Stimulated activated CD4-positive, alpha-beta T cell treated with anti-CD3 and anti-CD28 coated beads, Interleukin-4, amount 100 ng/mL, for 24 hours (primary cell): ENCODE measurements around the gene GH1.
"Not testable (repeated sequence)": the region's sequence is repeated elsewhere in the genome, so short reads cannot be mapped to it uniquely, and the experiment has no call there.

ENCODE experiments used
- DNase-seq: peaks from one replicate; pipeline ENCODE4 v3.0.0-alpha.2; 2020

Gene GH1

GRCh38 chr17:63925615-63926014 is 7.0 kb upstream of the GH1 start:
- DNase-seq = no peak

GRCh38 chr17:63922402-63922801 is 3.8 kb upstream of the GH1 start:
- not testable (repeated sequence) for DNase-seq

DNA sequence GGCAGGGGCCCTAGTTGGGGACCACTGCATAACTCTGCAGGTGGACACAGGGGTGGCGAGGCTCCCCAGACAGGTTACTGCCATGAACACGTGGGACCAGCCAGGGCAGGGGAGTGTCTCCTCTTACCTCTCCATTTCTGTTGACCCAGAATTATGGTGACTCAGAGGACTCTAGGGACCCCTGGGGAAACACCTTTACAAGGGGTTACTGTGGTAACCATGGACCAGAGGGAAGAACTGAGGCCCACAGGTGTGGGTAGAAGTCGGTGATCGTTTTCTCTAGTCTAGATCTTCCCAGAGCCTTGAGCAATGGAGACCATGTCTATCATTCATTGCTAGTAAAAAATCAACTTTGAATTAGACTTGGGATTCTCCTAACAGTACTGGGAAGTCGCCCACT is 2.1 kb upstream of the GH1 start:
- not testable (repeated sequence) for DNase-seq

GRCh38 chr17:63920050-63920449 is 1.4 kb upstream of the GH1 start:
- DNase-seq = not testable (repeated sequence)

GRCh38 chr17:63919311-63919723 is 678 bp upstream of the GH1 start:
- peak; percentile 80 for DNase-seq

DNA sequence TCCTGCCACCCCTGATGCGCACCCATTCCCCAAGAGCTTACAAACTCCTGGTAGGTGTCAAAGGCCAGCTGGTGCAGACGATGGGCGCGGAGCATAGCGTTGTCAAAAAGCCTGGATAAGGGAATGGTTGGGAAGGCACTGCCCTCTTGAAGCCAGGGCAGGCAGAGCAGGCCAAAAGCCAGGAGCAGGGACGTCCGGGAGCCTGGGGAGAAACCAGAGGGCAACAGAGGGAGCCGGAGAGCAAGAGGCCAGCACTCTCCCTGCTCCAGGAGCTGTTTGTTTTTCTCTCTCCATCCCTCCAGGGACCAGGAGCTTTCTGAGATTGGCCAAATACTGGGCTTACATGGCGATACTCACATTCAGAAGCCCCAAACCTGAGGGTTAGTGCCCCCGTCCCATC is 334 bp downstream of the GH1 start:
- no peak for DNase-seq

GRCh38 chr17:63917646-63918045 is 993 bp downstream of the GH1 start:
- no peak for DNase-seq

GRCh38 chr17:63917206-63917605 is 1.4 kb downstream of the GH1 start:
- DNase-seq = not testable (repeated sequence)

- DNase-seq = no peak
Observed at GRCh38 chr17:63916566-63917185, 2.0 kb downstream of the GH1 start.

DNA sequence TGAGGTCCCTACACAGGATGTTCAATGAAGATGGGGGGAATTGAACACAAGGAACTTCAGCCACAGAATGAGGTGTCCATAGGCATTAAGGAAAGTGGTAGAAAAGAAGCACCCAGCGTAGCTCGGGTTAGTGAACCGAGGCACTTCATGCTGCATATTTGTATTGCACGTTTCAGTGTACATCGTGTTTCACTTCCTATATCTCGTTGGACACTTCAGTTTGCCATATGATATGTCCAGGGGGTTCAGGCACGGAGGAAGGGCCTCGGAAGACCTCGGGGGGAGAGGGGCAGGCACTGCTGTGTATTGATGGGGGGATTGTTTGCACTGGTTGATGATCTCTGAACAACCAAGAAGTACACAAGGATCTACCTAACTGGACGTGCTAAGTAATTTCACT is 2.9 kb downstream of the GH1 start:
- DNase-seq = not testable (repeated sequence)

DNA sequence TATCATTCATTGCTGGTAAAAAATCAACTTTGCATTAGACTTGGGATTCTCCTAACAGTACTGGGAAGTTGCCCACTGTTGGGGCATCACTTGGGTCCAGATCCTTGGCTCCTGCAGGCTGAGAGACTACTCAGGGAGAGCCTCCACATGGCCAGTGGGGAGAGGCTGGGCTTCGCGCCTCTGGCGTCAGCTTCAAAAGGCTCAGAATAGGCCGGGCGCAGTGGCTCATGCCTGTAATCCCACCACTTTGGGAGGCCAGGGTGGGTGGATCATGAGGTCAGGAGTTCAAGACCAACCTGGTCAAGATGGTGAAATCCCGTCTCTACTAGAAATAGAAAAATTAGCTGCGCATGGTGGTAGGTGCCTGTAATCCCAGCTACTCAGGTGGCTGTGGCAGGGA is 4.2 kb downstream of the GH1 start:
- no peak for DNase-seq

- DNase-seq = peak; percentile 69
Observed at GRCh38 chr17:63911657-63912100, 7.0 kb downstream of the GH1 start.

GRCh38 chr17:63911041-63911635 is 7.5 kb downstream of the GH1 start, which contains the start of gene CSHL1:
CSHL1 (minus strand) TSS chr17:63911258; CDS start chr17:63911196, 62 bp downstream.
- no peak for DNase-seq

DNA sequence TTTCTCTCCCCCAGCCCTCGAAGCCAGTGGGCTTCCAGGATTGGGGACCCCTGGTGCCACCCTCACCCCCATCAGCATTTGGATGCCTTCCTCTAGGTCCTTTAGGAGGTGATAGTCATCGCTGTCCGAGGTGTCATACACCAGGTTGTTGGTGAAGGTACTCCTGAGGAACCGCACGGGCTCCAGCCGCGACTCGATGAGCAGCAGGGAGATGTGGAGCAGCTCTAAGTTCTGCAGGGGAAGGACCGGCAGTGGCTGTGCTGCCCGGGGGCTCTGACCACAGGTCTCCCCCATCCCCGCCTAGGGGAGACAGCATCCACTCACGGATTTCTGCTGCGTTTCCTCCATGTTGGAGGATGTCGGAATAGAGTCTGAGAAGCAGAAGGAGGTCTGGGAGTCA is 8.5 kb downstream of the GH1 start:
- no peak for DNase-seq

DNA sequence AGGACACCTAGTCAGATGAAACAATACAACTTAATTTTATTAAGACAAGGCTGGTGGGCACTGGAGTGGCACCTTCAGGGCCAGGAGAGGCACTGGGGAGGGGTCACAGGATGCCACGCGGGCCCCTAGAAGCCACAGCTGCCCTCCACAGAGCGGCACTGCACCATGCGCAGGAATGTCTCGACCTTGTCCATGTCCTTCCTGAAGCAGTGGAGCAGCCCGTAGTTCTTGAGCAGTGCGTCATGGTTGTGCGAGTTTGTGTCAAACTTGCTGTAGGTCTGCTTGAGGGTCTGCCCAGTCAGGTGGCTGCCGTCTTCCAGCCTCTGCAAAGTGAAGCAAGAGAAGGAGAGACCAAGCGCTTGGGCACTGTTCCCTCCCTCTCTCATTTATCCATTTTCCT is 9.1 kb downstream of the GH1 start:
- DNase-seq = not testable (repeated sequence)

DNA sequence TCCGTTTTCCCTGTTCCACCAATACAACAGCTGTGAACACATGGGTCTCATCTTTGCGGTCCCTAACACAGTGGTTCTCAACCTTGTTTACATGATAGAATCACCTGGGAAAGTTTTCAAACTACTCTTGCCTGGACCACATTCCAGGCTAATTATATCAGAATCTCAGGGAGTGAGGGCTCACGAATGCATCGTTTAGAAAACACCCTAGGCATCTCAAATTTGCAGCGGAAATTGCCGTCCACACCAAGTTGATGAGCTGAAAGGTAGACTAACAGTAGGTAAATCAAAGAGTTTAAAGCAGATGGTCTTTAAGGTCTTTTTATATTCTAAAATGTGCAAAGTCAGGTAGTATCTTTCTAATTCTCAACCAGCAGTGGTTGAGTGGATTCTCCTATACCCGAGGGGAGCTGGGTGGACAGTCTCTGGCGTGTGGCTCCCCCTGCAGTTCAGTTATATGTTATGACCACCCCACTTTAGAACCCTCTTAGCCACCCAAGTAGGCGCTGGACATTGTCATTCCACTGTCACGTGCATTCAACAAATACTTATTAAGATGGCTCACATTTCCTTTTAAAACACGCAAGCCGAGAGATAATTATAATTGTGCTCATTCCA is 11.4 kb downstream of the GH1 start:
- not testable (repeated sequence) for DNase-seq

DNA sequence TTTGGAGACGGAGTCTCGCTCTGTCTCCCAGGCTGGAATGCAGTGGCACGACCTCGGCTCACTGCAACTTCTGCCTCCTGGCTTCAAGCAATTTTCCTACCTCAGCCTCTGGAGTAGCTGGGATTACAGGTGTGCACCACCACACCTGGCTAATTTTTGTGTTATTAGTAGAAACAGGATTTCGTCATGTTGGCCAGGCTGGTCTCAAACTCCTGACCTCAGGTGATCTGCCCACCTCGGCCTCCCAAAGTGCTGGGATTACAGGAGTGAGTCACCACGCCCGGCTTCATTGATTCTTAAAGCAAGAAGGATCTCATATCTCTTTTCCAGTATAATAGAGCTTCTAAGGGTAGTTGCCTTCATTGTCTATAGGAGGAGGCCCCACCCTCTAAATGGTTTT is 13.8 kb downstream of the GH1 start:
- DNase-seq = not testable (repeated sequence)

DNA sequence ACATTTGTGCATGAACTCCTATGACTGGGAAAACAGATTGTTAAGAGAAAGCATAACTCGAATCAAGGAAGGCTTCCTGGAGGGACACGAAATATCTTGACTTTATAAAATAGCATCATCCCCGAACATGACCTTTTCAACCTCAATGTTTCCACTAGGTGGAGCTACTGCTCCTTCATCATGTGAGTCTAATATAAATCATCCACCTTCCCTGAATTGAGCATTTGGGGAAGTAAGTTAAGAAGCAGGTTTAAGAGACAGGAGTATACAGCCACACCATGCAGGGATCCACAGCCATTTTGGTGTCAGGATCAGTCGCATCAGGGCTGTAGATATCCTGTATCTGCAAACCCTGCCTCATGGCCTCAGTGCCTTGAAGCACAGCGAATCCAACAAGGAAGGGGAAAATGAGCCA is 14.8 kb downstream of the GH1 start:
- peak; percentile 41 for DNase-seq

- not testable (repeated sequence) for DNase-seq
Observed at GRCh38 chr17:63901971-63902370, 16.7 kb downstream of the GH1 start.

DNA sequence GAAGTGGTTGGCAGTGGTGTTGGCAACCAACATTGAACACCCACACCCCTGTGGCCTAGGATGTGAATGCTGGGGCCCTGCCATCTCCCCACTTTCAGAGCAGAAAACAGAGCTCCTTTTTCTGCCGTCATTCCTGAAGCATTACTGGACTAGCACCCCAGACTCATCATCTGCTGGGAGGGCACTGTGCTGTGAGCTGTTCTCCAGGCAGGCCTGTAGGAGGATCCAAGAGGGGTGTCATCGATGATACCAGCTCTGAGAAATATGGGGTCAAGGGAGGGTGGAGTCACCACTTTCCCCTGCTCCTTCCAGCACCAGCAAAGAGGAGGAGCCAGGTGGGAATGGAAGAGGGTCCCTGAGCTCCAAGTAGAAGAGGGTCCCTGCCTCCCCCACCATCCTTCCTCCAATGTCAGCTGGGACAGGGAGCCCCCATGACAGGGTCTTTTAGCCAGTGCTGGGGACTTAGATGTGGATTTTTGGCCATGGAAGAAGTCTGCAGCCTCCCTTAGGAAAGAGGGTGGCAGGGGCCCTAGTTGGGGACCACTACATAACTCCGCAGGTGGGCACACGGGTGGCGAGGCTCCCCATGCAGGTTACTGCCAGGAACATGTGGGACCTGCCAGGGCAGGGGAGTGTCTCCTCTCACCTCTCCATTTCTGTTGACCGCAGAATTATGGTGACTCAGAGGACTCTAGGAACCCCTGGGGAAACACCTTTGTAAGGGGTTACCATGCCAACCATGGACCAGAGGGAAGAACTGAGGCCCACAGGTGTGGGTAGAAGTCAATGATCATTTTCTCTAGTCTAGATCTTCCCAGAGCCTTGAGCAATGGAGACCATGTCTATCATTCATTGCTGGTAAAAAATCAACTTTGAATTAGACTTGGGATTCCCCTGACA is 19.5 kb downstream of the GH1 start:
- DNase-seq = peak; percentile 43

- not testable (repeated sequence) for DNase-seq
Observed at GRCh38 chr17:63896524-63897354, 21.9 kb downstream of the GH1 start, which contains the start of gene CSH1. CSH1 (minus strand) TSS chr17:63896574; CDS start chr17:63896511, 63 bp downstream.

- DNase-seq = not testable (repeated sequence)
Observed at GRCh38 chr17:63894821-63895220, 23.8 kb downstream of the GH1 start.
